GM19328 (cell line): ENCODE results near the gene EVI2B.
"Not testable (repeated sequence)": the region's sequence is repeated elsewhere in the genome, so short reads cannot be mapped to it uniquely, and the experiment has no call there.

Experiments used
- ATAC-seq: cut with Tn5 transposase; IDR thresholded peaks from one replicate; pipeline ENCODE4 v1.9.1; 2021; ENCODE audit warnings: mild to moderate bottlenecking, moderate library complexity; ENCODE audit not compliant: unreplicated experiment

EVI2B gene

DNA sequence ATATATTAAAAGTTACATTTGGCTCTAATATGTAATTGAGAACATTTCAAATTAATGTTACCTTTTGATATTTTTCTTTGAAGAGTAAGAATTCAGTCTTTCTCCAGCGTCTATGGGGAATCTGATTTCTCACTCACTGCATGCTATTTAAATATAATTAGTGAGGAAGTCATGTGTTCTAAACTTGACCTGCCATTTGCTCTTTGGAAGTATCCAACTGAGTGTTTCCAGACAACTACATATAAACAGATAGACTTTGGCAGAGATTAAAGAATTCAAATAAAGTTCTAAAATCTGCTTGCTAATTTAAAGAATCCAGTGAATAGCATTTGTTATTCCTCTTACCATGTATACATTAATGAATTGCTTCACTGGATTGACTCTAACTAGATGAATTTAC lies 40.3 kb downstream of the EVI2B start:
- no peak for ATAC-seq

DNA sequence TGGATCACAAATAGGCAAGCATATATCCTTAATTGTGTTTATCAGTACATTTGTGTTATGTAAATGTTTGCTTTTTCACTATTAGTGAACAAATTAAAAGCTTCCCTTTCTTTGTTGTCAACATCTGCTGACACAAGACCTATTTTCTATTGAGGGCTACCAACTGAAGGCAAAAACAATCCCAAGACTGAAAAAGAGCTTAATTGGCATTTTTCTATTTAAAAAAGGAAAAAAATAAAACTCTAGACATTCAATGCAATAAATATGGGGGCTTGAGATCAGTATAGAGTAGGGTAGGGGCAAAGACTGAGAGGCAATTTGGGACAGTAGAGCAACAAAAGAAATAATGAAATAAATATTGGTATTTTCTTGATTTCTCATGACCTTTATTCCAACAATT lies 41.1 kb downstream of the EVI2B start:
- no peak for ATAC-seq

DNA sequence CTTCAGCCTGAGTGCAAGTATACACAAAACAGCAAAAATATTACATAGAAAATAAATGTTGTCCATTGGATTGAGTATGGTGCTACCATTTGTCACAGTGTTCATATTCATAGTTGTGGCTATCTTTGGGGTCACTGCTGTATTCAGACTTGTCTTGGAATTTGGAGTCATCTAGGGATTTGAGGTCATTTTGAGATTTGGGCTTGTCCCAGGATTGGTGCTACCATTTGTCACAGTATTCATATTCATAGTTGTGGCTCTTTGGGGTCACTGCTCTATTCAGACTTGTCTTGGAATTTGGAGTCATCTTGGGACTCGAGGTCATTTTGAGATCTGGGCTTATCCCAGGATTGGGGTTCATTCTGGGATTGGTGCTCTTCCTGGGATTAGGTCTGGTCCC lies 41.6 kb downstream of the EVI2B start:
- no peak for ATAC-seq

DNA sequence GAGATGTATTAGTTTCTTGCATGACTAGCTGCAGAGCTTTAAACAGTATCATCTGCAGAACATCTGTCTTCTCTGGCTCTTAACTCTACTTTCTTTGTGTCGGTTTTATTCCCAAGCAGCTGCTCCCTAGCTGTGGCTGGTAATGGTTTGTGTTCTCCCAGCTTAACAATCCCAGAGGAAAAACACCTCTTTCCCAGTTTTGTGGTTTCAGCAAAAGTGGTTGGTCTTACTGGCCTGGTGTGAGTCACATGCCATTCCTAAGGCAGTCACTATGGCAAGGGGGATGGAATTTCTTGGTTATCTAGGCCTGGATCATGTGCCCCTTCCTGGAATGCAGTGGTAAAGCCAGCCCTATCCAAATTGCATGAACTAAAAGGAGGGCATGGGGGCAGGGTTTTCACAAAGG lies 44.3 kb downstream of the EVI2B start:
- ATAC-seq, result no peak

DNA sequence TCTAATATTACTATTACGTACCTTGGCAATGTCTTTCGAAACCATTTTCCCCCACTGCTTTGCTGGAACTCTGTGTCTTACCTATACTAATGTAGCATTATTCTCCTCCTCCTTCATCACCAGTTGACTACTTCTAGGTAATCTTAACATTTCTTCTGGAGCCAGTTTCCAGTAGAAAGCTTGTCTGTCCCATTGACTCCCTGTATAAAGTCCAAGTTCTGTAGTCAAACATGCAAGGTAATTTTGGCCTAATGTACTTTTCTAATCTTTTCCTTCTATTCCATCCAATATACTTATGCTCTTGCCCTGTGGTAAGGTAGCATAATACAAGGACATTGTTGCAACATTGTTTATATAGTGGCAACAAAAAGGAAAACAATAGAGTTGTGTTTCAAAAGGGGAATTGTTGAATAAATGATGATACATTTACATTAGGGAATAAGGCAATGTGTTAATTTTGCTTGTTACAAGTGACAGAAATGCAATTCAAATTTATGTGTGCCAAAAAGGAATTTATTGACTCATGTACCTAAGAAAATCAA lies 44.7 kb downstream of the EVI2B start:
- no peak for ATAC-seq

DNA sequence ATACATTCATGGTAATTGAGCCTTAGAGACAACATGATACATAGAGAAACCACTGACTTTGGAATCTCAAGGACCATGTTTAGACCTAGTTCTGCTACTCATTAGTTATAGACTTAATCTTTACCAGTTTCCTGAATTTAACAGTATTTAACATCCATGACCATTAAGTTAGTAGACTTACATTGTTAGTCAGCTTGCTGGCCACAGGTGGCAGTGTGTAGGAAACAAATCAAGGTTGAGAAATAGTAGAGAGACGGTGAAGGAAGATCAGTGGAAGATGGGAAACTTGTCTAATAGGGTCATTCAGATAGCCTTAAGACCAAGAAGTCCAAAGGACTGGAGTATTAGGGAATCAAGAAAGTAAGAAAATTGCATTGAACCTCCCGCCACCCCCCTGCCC lies 47.8 kb downstream of the EVI2B start:
- ATAC-seq, result no peak

DNA sequence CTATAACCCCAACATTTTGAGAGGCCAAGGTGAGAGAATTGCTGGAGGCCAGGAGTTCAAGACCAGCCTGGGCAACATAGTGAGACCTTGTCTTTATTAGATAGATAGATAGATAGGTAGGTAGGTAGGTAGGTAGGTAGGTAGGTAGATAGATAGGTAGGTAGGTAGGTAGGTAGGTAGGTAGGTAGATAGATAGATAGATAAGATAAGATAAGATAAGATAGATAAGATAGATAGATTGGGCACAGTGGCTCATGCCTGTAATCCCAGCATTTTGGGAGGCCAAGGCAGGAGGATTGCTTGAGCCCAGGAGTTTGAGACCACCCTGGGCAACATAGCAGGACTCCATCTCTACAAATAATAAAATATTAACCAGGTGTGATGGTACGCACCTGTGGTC lies 50.9 kb downstream of the EVI2B start:
- not testable (repeated sequence) for ATAC-seq

DNA sequence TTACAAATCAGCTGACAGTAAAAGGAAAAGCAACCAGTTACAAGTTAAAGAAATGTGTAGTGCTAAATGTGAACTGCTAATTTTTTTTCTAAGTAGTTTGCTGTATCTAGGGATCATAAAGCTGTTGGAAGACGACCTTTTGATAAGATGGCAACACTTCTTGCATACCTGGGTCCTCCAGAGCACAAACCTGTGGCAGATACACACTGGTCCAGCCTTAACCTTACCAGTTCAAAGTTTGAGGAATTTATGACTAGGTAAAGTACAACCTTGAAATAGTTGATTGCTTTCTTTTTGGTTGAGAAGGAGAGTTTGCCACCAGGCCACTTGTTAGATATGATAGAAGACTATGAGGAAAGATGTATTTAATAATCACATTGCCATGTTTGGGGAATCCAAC lies 52.3 kb downstream of the EVI2B start:
- no peak for ATAC-seq

DNA sequence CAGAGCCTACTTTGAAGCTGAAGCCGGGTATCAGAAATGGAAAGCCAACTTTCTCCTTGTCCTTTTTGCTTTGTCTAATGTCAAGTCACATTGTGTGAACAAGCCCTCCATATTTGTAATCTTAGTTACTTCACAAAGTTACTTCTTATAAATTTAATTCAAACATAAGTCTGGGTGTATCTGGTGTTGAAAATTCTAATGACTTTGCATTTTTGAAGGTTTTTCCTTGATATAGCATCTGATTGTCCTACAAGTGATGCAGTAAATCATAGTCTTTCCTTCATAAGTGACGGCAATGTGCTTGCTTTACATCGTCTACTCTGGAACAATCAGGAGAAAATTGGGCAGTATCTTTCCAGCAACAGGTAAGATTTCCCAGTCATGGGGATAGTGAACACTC lies 53.7 kb downstream of the EVI2B start:
- ATAC-seq, result no peak

DNA sequence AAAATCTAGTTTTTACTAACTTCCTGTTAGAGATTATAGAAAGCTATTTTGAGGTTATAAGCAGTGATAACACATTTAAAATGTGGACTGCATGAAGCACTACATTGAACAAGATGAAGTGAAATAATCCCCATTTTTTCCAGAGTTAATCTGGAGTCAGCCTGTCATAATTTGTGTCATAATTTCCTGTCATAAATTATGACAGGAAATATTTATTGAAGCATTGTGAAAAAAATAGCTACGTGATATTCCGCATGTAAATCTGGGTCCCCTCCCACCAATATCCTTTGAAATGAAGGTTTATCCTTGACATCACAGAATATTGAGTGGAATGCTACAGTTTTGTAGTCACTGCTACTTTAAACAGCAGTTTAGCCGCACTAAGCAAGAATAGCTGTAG lies 56.9 kb downstream of the EVI2B start:
- no peak for ATAC-seq

DNA sequence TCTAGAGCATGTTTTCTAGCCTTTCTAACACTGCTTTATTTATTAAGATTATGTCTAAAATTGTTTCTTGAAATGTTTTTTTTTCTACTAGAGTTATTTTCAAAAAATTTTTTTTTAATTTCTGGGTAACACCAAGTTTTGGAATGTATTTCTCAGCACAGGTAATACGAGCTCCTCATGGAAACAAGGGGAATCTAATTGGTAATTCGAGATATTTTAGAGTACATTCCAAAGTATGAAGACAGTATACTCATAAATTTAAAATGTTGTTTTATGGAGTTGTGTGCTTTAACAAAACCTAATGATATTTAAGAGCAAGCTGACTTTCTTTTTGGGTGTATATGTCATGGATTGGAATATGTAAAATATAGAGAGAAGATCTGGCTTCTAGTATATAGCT lies 59.2 kb downstream of the EVI2B start:
- no peak for ATAC-seq
